GM12878 (cell line): ENCODE data around the gene ARL5C. TPM values are rescaled to one million over a fixed set of nuclear protein-coding genes. Genes with fewer than 3 reads are reported as not detected.

Experiments
- ASH2L ChIP-seq: fragments of 300-600, 200-600 bp; sonication (generic); IDR thresholded peaks from 2 replicates; pipeline ENCODE4 v1.6.1; 2017; ENCODE audit warnings: low read depth, mild to moderate bottlenecking, borderline replicate concordance
- BCL11A ChIP-seq: IDR thresholded peaks from 2 replicates; pipeline ENCODE4 v1.6.1; 2011; ENCODE audit warnings: low read depth, low read length
- CBFB ChIP-seq: IDR thresholded peaks from 2 replicates; pipeline ENCODE4 v1.6.1; 2016; ENCODE audit warnings: antibody characterized with exemption, low read depth
- CHD2 ChIP-seq: IDR thresholded peaks from 2 replicates; pipeline ENCODE4 v1.6.1; 2011; ENCODE audit warnings: low read depth, low read length, improper control_type of control experiment, borderline replicate concordance
- DPF2 ChIP-seq: fragments of 450-650 bp; IDR thresholded peaks from 2 replicates; pipeline ENCODE4 v1.6.1; 2017; ENCODE audit warnings: mild to moderate bottlenecking
- HDAC2 ChIP-seq: fragments of 200-600 bp; sonication (generic); IDR thresholded peaks from 2 replicates; pipeline ENCODE4 v1.6.1; 2017
- HDGF ChIP-seq: fragments of 450-650 bp; IDR thresholded peaks from 2 replicates; pipeline ENCODE4 v1.6.1; 2016; ENCODE audit warnings: antibody characterized with exemption
- JUND ChIP-seq: IDR thresholded peaks from 2 replicates; pipeline ENCODE4 v1.6.1; 2012; ENCODE audit warnings: low read depth, mild to moderate bottlenecking, low read length, improper control_type of control experiment, moderate library complexity
- MEF2A ChIP-seq: IDR thresholded peaks from 2 replicates; pipeline ENCODE4 v1.6.1; 2011; ENCODE audit warnings: low read depth, mild to moderate bottlenecking, low read length, moderate library complexity; ENCODE audit not compliant: insufficient read depth
- MEF2B ChIP-seq: fragments of 450-650 bp; IDR thresholded peaks from 2 replicates; pipeline ENCODE4 v1.6.1; 2018; ENCODE audit warnings: mild to moderate bottlenecking, moderate library complexity; ENCODE audit not compliant: partially characterized antibody, poor library complexity, severe bottlenecking
- NRF1 ChIP-seq: conservative IDR thresholded peaks from 2 replicates; pipeline ENCODE4 v1.6.1; 2011; ENCODE audit warnings: mild to moderate bottlenecking, low read depth, low read length, improper control_type of control experiment
- POLR2AphosphoS5 ChIP-seq: IDR thresholded peaks from 2 replicates; pipeline ENCODE4 v1.6.1; 2011; ENCODE audit warnings: mild to moderate bottlenecking, low read length, inconsistent platforms
- POU2F2 ChIP-seq: IDR thresholded peaks from 3 replicates; pipeline ENCODE4 v1.6.1; 2011; ENCODE audit warnings: low read depth, mild to moderate bottlenecking, low read length, borderline replicate concordance
- RAD21 ChIP-seq: IDR thresholded peaks from 2 replicates; pipeline ENCODE4 v1.6.1; 2011; ENCODE audit warnings: mild to moderate bottlenecking, low read depth, low read length, moderate library complexity; ENCODE audit not compliant: insufficient read depth
- RUNX3 ChIP-seq: IDR thresholded peaks from 2 replicates; pipeline ENCODE4 v1.6.1; 2012; ENCODE audit warnings: low read length, inconsistent platforms
- SIX5 ChIP-seq: IDR thresholded peaks from 2 replicates; pipeline ENCODE4 v1.6.1; 2011; ENCODE audit warnings: mild to moderate bottlenecking, low read depth, low read length, moderate library complexity; ENCODE audit not compliant: severe bottlenecking
- SMAD5 ChIP-seq: IDR thresholded peaks from 2 replicates; pipeline ENCODE4 v1.6.1; 2016; ENCODE audit warnings: antibody characterized with exemption, low read depth
- SREBF2 ChIP-seq: IDR thresholded peaks from 2 replicates; pipeline ENCODE4 v1.6.1; 2012; ENCODE audit warnings: mild to moderate bottlenecking, low read length
- STAT1 ChIP-seq: fragments of 450-650 bp; conservative IDR thresholded peaks from 2 replicates; pipeline ENCODE4 v1.6.1; 2014; ENCODE audit warnings: antibody characterized with exemption, mild to moderate bottlenecking
- TARDBP ChIP-seq: IDR thresholded peaks from 2 replicates; pipeline ENCODE4 v1.6.1; 2016; ENCODE audit warnings: borderline replicate concordance
- WRNIP1 ChIP-seq: IDR thresholded peaks from 2 replicates; pipeline ENCODE4 v1.6.1; 2011; ENCODE audit warnings: low read depth, low read length, improper control_type of control experiment, borderline replicate concordance
- ZNF24 ChIP-seq: fragments of 450-650 bp; IDR thresholded peaks from 2 replicates; pipeline ENCODE4 v1.6.1; 2017; ENCODE audit warnings: antibody characterized with exemption, mild to moderate bottlenecking
- polyA plus RNA-seq, 11 experiments: library from polyadenylated mRNA; depleted of rRNA in 4 of 11; unstranded in 6 of 11; stranded (reverse) in 5 of 11; fragments of >200 nt; fragmentation: Nextera tagmentation in 4 of 11; fragmentation: Illumina TruSeq in 1 of 11; extraction: Ambion mirVana in 4 of 11; extraction: Trizol in 1 of 11; gene quantifications; 1 replicate in 1 of 11; 2 replicates in 10 of 11; pipeline versions ENCODE4 v1.2.1 to v1.2.3, GENCODE V29; 2011 to 2016; ENCODE audit warnings: inconsistent platforms in 2 of 11, missing spikeins in 2 of 11, low read depth in 1 of 11
- total RNA-seq, 4 experiments: library from RNA; depleted of rRNA in 3 of 4; stranded (reverse); fragments of >200 nt in 3 of 4; fragmentation: Illumina TruSeq in 1 of 4; extraction: Trizol in 1 of 4; gene quantifications; 2 replicates each; pipeline versions ENCODE4 v1.2.1 to v1.2.3, GENCODE V29; 2013 to 2021
- TF ChIP-seq, protein P1 (sequence below): IDR thresholded peaks from 2 replicates; pipeline ENCODE4 v1.6.1; 2011; ENCODE audit warnings: borderline replicate concordance, low read depth, mild to moderate bottlenecking, moderate library complexity, low read length; ENCODE audit not compliant: insufficient read depth, poor library complexity, severe bottlenecking
- TF ChIP-seq, protein P2 (sequence below): IDR thresholded peaks from 2 replicates; pipeline ENCODE4 v1.6.1; 2011; ENCODE audit warnings: low read depth, low read length, improper control_type of control experiment, borderline replicate concordance
- TF ChIP-seq, protein P3 (sequence below): fragments of 150-350 bp; IDR thresholded peaks from 2 replicates; pipeline ENCODE4 v1.6.1; 2014; ENCODE audit warnings: mild to moderate bottlenecking, low read depth, low read length
- TF ChIP-seq, protein P4 (sequence below): fragments of 450-650 bp; formaldehyde crosslinking; IDR thresholded peaks from 2 replicates; pipeline ENCODE4 v1.4.0; 2020; ENCODE audit warnings: mild to moderate bottlenecking, moderate library complexity

The ARL5C gene
- total and polyA plus RNA-seq, 10 of the 15 experiments (the other 5 are each of a cell fraction or from before 2014, with no cell fraction given): not detected

DNA sequence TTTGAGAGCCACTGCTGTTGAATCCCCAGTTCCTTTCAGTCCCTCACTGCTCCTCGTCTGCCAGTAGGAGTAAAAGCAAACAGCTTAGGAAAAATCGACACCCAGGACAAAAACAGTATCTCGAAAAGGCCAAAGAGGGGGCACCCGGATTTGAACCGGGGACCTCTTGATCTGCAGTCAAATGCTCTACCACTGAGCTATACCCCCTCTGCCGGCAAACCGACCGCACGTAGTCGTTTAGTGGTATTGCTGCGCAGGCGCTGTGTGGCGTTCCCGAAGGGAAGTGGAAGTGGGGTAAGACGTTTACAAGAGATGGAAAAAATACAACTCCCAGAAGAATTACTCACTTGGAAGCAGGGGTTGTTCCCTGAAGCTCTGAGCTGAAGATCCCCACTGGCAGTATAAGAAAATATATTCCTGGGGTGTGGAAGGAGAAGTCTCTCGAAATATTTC is 12.3 kb downstream of the ARL5C start (continued):
- TF ChIP-seq, protein P1, sequence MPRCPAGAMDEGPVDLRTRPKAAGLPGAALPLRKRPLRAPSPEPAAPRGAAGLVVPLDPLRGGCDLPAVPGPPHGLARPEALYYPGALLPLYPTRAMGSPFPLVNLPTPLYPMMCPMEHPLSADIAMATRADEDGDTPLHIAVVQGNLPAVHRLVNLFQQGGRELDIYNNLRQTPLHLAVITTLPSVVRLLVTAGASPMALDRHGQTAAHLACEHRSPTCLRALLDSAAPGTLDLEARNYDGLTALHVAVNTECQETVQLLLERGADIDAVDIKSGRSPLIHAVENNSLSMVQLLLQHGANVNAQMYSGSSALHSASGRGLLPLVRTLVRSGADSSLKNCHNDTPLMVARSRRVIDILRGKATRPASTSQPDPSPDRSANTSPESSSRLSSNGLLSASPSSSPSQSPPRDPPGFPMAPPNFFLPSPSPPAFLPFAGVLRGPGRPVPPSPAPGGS: no peak
- TF ChIP-seq, protein P2, sequence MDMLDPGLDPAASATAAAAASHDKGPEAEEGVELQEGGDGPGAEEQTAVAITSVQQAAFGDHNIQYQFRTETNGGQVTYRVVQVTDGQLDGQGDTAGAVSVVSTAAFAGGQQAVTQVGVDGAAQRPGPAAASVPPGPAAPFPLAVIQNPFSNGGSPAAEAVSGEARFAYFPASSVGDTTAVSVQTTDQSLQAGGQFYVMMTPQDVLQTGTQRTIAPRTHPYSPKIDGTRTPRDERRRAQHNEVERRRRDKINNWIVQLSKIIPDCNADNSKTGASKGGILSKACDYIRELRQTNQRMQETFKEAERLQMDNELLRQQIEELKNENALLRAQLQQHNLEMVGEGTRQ: no peak
- TF ChIP-seq TARDBP (peak; percentile 99), SIX5 (no peak), WRNIP1 (0 out of 2 replicates have a peak, but pooled peaks have one; percentile 34), JUND (no peak), BCL11A (0 out of 2 replicates have a peak, but pooled peaks have one; percentile 12), POLR2AphosphoS5 (no peak), CHD2 (no peak), HDGF (no peak), MEF2B (no peak), ZNF24 (peak; percentile 100), POU2F2 (peak; percentile 44; the same call in 1 of the 3 replicates), RAD21 (no peak), SREBF2 (peak; percentile 98), SMAD5 (no peak), MEF2A (0 out of 2 replicates have a peak, but pooled peaks have one; percentile 31), HDAC2 (no peak), RUNX3 (peak; percentile 83), CBFB (peak; percentile 50; the same call in 1 of the 2 replicates), NRF1 (peak; percentile 49), STAT1 (peak; percentile 75; the same call in 1 of the 2 replicates), ASH2L (0 out of 2 replicates have a peak, but pooled peaks have one; percentile 50), DPF2 (0 out of 2 replicates have a peak, but pooled peaks have one; percentile 5)
- TF ChIP-seq, protein P3, sequence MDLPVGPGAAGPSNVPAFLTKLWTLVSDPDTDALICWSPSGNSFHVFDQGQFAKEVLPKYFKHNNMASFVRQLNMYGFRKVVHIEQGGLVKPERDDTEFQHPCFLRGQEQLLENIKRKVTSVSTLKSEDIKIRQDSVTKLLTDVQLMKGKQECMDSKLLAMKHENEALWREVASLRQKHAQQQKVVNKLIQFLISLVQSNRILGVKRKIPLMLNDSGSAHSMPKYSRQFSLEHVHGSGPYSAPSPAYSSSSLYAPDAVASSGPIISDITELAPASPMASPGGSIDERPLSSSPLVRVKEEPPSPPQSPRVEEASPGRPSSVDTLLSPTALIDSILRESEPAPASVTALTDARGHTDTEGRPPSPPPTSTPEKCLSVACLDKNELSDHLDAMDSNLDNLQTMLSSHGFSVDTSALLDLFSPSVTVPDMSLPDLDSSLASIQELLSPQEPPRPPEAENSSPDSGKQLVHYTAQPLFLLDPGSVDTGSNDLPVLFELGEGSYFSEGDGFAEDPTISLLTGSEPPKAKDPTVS: peak; percentile 51; the same call in 1 of the 2 replicates
- TF ChIP-seq, protein P4, sequence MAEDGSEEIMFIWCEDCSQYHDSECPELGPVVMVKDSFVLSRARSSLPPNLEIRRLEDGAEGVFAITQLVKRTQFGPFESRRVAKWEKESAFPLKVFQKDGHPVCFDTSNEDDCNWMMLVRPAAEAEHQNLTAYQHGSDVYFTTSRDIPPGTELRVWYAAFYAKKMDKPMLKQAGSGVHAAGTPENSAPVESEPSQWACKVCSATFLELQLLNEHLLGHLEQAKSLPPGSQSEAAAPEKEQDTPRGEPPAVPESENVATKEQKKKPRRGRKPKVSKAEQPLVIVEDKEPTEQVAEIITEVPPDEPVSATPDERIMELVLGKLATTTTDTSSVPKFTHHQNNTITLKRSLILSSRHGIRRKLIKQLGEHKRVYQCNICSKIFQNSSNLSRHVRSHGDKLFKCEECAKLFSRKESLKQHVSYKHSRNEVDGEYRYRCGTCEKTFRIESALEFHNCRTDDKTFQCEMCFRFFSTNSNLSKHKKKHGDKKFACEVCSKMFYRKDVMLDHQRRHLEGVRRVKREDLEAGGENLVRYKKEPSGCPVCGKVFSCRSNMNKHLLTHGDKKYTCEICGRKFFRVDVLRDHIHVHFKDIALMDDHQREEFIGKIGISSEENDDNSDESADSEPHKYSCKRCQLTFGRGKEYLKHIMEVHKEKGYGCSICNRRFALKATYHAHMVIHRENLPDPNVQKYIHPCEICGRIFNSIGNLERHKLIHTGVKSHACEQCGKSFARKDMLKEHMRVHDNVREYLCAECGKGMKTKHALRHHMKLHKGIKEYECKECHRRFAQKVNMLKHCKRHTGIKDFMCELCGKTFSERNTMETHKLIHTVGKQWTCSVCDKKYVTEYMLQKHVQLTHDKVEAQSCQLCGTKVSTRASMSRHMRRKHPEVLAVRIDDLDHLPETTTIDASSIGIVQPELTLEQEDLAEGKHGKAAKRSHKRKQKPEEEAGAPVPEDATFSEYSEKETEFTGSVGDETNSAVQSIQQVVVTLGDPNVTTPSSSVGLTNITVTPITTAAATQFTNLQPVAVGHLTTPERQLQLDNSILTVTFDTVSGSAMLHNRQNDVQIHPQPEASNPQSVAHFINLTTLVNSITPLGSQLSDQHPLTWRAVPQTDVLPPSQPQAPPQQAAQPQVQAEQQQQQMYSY (CRISPR knock-in tag): no peak
